Activated CD4-positive, alpha-beta T cell treated with anti-CD3 and anti-CD28 coated beads, Interleukin-2, amount 50 U/mL, for 1 hour (primary cell): ENCODE data around the gene PGA3.

ENCODE experiments used
- DNase-seq: peaks from one replicate; pipeline ENCODE4 v3.0.0-alpha.2; 2020

Gene PGA3

GRCh38 chr11:61254403-61255025 is 51.2 kb downstream of the PGA3 start:
- DNase-seq: peak; percentile 56

- DNase-seq: no peak
These were observed 53.6 kb downstream of the PGA3 start for GRCh38 chr11:61256710-61257482.

DNA sequence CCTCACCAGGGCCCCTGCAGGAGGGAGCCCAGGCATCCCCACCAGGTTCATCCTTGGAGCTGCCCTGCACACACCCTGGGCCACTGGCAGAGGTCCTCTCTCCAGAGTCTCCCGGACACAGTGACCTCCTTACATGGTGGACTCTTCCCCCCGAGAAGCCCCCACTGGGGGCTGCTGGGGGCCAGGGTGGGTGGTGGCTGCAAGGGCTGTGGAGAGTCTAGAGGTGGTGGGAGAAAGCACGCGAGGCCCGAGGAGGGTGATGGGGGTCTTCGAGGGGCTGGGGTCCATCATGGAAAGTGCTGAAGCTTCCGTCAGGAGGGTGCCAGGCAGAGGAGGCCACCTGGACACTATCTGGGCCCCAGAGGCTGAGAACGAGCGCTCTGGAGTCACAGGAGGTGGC is 55.2 kb downstream of the PGA3 start:
- no peak for DNase-seq

DNA sequence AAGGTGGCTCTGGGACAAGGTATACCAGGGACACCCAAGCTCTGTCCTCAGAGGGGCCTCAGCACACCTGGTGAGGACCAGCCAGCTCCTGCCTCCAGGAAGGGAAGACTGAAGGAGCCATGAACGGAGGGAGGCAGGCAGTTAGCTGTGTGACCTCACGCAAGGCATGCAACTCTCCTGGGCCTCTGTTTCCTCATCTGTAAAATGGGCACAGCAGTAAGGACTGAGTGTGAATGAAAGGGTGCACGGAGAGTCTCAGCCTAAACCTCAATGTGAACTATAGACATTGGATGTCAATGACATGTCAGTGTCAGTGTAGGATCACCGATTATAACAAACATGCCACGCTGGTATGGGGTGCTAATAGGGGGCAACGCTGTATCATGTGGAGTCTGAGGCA is 56.0 kb downstream of the PGA3 start:
- DNase-seq: no peak
